Measurements from ENCODE around the gene THOC6. TPM values are rescaled to one million over a fixed set of nuclear protein-coding genes. Genes with fewer than 3 reads are reported as not detected.

The THOC6 gene
- total and polyA plus RNA-seq, 9 of the 15 experiments (the other 6 are each of a cell fraction or from before 2014, with no cell fraction given) = 2.5 to 65.4 (median 42.3) TPM

DNA sequence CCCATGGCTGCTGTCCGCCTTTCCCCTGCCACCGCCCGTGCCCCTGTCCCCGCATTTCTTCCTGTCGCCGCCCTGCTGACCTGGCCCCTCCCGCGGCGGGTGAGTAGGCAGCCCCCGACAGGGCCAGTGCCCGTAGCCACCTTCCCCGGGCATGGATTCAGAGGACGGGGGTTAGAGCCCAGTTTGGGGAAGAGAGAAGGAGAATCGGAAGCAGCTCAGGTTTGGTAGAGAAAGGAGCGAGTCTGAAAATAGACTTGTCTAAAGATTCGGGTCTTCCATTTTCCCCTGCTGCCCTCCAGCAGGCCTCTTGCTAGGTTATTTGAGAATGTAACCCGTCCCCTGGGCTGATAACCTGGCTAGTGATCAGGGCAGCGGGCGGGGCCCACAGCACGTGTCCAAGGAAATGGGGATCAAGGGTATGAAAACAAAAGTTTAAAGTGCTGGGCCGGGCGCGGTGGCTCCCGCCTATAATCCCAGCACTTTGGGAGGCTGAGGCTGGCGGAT lies 19.0 kb upstream of the THOC6 start (continued):
- TF ChIP-seq, protein P1, sequence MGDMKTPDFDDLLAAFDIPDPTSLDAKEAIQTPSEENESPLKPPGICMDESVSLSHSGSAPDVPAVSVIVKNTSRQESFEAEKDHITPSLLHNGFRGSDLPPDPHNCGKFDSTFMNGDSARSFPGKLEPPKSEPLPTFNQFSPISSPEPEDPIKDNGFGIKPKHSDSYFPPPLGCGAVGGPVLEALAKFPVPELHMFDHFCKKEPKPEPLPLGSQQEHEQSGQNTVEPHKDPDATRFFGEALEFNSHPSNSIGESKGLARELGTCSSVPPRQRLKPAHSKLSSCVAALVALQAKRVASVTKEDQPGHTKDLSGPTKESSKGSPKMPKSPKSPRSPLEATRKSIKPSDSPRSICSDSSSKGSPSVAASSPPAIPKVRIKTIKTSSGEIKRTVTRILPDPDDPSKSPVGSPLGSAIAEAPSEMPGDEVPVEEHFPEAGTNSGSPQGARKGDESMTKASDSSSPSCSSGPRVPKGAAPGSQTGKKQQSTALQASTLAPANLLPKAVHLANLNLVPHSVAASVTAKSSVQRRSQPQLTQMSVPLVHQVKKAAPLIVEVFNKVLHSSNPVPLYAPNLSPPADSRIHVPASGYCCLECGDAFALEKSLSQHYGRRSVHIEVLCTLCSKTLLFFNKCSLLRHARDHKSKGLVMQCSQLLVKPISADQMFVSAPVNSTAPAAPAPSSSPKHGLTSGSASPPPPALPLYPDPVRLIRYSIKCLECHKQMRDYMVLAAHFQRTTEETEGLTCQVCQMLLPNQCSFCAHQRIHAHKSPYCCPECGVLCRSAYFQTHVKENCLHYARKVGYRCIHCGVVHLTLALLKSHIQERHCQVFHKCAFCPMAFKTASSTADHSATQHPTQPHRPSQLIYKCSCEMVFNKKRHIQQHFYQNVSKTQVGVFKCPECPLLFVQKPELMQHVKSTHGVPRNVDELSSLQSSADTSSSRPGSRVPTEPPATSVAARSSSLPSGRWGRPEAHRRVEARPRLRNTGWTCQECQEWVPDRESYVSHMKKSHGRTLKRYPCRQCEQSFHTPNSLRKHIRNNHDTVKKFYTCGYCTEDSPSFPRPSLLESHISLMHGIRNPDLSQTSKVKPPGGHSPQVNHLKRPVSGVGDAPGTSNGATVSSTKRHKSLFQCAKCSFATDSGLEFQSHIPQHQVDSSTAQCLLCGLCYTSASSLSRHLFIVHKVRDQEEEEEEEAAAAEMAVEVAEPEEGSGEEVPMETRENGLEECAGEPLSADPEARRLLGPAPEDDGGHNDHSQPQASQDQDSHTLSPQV (IDR thresholded peaks at IDR 0.05) = peak; percentile 56
- TF ChIP-seq GTF2F1 (IDR thresholded peaks at IDR 0.05; ENCODE audit: low read depth, low read length) = no peak
- TF ChIP-seq, protein P2, sequence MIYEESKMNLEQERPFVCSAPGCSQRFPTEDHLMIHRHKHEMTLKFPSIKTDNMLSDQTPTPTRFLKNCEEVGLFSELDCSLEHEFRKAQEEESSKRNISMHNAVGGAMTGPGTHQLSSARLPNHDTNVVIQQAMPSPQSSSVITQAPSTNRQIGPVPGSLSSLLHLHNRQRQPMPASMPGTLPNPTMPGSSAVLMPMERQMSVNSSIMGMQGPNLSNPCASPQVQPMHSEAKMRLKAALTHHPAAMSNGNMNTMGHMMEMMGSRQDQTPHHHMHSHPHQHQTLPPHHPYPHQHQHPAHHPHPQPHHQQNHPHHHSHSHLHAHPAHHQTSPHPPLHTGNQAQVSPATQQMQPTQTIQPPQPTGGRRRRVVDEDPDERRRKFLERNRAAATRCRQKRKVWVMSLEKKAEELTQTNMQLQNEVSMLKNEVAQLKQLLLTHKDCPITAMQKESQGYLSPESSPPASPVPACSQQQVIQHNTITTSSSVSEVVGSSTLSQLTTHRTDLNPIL (CRISPR knock-in tag; IDR thresholded peaks at IDR 0.05) = no peak
- no peak for TF ChIP-seq FOXJ2 (tag; IDR thresholded peaks at IDR 0.05)
- TF ChIP-seq CREBBP (IDR thresholded peaks at IDR 0.05; ENCODE audit: low read depth, low read length) = no peak
- peak; percentile 75; the same call in 1 of the 2 replicates for TF ChIP-seq ZBTB7A (IDR thresholded peaks at IDR 0.05; ENCODE audit: borderline replicate concordance, control insufficient read depth, low read depth, low read length)
- TF ChIP-seq ESRRA (IDR thresholded peaks at IDR 0.05; ENCODE audit: borderline replicate concordance, low read depth) = peak; percentile 8; the same call in 1 of the 2 replicates
- 0 out of 2 replicates have a peak, but pooled peaks have one; percentile 47 for TF ChIP-seq ZNF431 (CRISPR knock-in tag; IDR thresholded peaks at IDR 0.05)
- TF ChIP-seq PHF20 (IDR thresholded peaks at IDR 0.05; ENCODE audit: partially characterized antibody) = no peak
- peak; percentile 70 for TF ChIP-seq POLR2A (conservative IDR thresholded peaks at IDR 0.05)
- TF ChIP-seq, protein P3, sequence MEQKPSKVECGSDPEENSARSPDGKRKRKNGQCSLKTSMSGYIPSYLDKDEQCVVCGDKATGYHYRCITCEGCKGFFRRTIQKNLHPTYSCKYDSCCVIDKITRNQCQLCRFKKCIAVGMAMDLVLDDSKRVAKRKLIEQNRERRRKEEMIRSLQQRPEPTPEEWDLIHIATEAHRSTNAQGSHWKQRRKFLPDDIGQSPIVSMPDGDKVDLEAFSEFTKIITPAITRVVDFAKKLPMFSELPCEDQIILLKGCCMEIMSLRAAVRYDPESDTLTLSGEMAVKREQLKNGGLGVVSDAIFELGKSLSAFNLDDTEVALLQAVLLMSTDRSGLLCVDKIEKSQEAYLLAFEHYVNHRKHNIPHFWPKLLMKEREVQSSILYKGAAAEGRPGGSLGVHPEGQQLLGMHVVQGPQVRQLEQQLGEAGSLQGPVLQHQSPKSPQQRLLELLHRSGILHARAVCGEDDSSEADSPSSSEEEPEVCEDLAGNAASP (IDR thresholded peaks at IDR 0.05) = no peak
- peak; percentile 38 for TF ChIP-seq KDM5B (IDR thresholded peaks at IDR 0.05; ENCODE audit: insufficient replicate concordance, low read depth, low read length)
- no peak for TF ChIP-seq ZFP30 (CRISPR knock-in tag; IDR thresholded peaks at IDR 0.05; ENCODE audit: borderline replicate concordance)
- TF ChIP-seq, protein P4, sequence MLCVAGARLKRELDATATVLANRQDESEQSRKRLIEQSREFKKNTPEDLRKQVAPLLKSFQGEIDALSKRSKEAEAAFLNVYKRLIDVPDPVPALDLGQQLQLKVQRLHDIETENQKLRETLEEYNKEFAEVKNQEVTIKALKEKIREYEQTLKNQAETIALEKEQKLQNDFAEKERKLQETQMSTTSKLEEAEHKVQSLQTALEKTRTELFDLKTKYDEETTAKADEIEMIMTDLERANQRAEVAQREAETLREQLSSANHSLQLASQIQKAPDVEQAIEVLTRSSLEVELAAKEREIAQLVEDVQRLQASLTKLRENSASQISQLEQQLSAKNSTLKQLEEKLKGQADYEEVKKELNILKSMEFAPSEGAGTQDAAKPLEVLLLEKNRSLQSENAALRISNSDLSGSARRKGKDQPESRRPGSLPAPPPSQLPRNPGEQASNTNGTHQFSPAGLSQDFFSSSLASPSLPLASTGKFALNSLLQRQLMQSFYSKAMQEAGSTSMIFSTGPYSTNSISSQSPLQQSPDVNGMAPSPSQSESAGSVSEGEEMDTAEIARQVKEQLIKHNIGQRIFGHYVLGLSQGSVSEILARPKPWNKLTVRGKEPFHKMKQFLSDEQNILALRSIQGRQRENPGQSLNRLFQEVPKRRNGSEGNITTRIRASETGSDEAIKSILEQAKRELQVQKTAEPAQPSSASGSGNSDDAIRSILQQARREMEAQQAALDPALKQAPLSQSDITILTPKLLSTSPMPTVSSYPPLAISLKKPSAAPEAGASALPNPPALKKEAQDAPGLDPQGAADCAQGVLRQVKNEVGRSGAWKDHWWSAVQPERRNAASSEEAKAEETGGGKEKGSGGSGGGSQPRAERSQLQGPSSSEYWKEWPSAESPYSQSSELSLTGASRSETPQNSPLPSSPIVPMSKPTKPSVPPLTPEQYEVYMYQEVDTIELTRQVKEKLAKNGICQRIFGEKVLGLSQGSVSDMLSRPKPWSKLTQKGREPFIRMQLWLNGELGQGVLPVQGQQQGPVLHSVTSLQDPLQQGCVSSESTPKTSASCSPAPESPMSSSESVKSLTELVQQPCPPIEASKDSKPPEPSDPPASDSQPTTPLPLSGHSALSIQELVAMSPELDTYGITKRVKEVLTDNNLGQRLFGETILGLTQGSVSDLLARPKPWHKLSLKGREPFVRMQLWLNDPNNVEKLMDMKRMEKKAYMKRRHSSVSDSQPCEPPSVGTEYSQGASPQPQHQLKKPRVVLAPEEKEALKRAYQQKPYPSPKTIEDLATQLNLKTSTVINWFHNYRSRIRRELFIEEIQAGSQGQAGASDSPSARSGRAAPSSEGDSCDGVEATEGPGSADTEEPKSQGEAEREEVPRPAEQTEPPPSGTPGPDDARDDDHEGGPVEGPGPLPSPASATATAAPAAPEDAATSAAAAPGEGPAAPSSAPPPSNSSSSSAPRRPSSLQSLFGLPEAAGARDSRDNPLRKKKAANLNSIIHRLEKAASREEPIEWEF (CRISPR knock-in tag; IDR thresholded peaks at IDR 0.05) = no peak
- no peak for TF ChIP-seq ZNF717 (CRISPR knock-in tag; IDR thresholded peaks at IDR 0.05)
- TF ChIP-seq ETV1 (tag; conservative IDR thresholded peaks at IDR 0.05; ENCODE audit: low read depth) = no peak

All from K562 (cell line).